ENCODE results near the gene HYAL2.

The HYAL2 gene

DNA sequence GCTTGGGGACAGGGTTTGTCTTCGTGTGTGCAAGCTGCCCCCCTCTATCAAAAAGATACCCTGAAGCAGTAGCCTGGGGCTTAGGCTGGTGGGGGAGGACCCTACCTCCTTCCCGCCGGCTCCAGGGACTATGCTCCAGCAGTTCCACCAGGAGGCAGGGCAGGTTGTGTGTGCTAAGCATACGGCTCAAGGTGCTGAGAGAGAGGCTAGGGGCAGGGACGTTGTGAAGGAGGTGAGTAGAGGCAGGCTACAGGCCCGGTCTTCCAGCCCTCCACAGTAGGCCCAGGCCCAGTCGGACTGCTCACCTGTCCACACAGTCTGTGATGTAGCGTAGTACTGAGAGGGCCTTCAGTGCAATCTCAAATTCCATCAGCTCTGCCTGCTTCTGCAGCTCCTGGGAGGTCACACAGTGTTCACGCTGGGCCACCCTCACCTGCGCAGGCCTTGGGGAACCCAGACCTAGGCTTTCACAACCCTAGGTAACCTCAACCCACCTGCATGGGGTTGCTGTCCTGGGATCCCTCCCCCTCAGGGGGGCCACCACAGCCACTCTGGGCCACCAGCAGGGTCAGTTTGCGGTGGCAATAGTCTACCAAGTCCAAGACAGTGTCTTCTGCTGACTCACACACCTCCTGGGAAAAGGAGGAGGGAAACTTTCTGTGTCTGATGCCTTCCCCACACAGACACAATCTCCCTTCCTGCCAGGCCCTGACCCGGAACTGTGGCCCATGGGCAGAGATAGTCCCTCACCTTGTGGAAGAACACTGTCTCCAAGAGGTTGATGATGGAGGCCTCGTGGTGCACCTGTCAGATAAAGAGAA lies 20.5 kb upstream of the HYAL2 start:
- Histone ChIP-seq H3K4me3 (IDR thresholded peaks at IDR 0.05; ENCODE audit: insufficient read depth, low read depth, low read length) (no peak overlapping the region), H3K4me2 (no peak overlapping the region), H3K79me2 (ENCODE audit: insufficient read depth, low read depth) (no peaks in the 10 kb centered on the region), H3K27me3 (ENCODE audit: insufficient read depth, low read depth) (no peaks in the 10 kb centered on the region), H3K9ac (no peak overlapping the region), H3K36me3 (ENCODE audit: insufficient read depth) (no peaks in the 10 kb centered on the region), H2AFZ (ENCODE audit: low read depth) (no peak overlapping the region), H4K20me1 (ENCODE audit: insufficient read depth) (no peaks in the 10 kb centered on the region), H3K27ac (no peak overlapping the region), H3K4me1 (ENCODE audit: low read depth, poor library complexity, severe bottlenecking) (no peaks in the 10 kb centered on the region)
- TF ChIP-seq, protein P1, sequence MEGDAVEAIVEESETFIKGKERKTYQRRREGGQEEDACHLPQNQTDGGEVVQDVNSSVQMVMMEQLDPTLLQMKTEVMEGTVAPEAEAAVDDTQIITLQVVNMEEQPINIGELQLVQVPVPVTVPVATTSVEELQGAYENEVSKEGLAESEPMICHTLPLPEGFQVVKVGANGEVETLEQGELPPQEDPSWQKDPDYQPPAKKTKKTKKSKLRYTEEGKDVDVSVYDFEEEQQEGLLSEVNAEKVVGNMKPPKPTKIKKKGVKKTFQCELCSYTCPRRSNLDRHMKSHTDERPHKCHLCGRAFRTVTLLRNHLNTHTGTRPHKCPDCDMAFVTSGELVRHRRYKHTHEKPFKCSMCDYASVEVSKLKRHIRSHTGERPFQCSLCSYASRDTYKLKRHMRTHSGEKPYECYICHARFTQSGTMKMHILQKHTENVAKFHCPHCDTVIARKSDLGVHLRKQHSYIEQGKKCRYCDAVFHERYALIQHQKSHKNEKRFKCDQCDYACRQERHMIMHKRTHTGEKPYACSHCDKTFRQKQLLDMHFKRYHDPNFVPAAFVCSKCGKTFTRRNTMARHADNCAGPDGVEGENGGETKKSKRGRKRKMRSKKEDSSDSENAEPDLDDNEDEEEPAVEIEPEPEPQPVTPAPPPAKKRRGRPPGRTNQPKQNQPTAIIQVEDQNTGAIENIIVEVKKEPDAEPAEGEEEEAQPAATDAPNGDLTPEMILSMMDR (conservative IDR thresholded peaks at IDR 0.05; ENCODE audit: low read depth, low read length), result no peak

DNA sequence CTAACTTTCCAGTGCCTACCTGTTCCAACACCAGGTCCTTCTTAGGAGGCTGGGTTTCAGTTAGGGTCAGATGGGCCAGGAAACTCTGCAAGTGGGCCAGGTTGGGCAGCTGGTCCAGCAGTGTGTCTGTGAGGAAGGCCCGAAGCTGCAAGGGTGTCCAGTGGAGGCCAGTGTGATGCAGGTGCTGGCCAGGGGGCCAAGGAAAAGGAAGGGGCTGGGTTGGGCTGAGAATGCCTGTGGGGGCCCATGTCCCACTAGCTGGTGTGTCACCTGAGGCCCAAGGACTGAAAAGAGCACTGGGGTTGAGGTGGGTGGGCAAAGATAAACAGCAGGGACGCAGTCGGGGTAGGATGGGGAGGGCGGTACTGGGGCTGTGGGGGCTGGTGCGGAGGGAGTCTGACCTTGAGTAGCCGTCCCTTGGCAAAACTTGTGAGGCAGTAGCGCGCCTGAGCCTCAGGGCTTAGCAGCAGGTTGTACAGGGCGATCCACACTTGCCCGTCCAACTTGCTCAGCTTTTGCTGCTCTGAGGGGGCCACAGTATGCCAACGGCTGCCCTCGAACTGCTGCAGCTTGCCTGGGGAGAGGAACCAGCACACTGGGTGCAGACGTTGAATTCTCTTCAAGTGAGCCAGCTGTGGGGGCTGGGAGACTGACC lies 19.6 kb upstream of the HYAL2 start:
- Histone ChIP-seq H3K4me1 (ENCODE audit: low read depth, poor library complexity, severe bottlenecking) (no peaks in the 10 kb centered on the region), H4K20me1 (ENCODE audit: insufficient read depth) (no peaks in the 10 kb centered on the region), H3K79me2 (ENCODE audit: insufficient read depth, low read depth) (no peaks in the 10 kb centered on the region), H3K27ac (no peak overlapping the region), H3K9ac (no peak overlapping the region), H3K4me3 (IDR thresholded peaks at IDR 0.05; ENCODE audit: insufficient read depth, low read depth, low read length) (no peak overlapping the region), H3K27me3 (ENCODE audit: insufficient read depth, low read depth) (no peaks in the 10 kb centered on the region), H3K36me3 (ENCODE audit: insufficient read depth) (no peaks in the 10 kb centered on the region), H3K4me2 (no peak overlapping the region), H2AFZ (ENCODE audit: low read depth) (no peak overlapping the region)
- TF ChIP-seq, protein P1 (conservative IDR thresholded peaks at IDR 0.05; ENCODE audit: low read depth, low read length), result no peak

- H3K27me3 ChIP-seq (ENCODE audit: insufficient read depth, low read depth), result no peaks in the 10 kb centered on the region
- H3K4me1 ChIP-seq (ENCODE audit: low read depth, poor library complexity, severe bottlenecking), result no peaks in the 10 kb centered on the region
- H3K36me3 ChIP-seq (ENCODE audit: insufficient read depth), result no peaks in the 10 kb centered on the region
- no peak overlapping the region for H3K4me2 ChIP-seq
- no peak overlapping the region for H3K27ac ChIP-seq
- H3K4me3 ChIP-seq (IDR thresholded peaks at IDR 0.05; ENCODE audit: insufficient read depth, low read depth, low read length), result no peak overlapping the region
- H4K20me1 ChIP-seq (ENCODE audit: insufficient read depth), result no peaks in the 10 kb centered on the region
- no peak overlapping the region for H2AFZ ChIP-seq (ENCODE audit: low read depth)
- H3K79me2 ChIP-seq (ENCODE audit: insufficient read depth, low read depth), result peaks cover 4% of the 10 kb centered on the region
- H3K9ac ChIP-seq, result no peak overlapping the region
- TF ChIP-seq, protein P1 (conservative IDR thresholded peaks at IDR 0.05; ENCODE audit: low read depth, low read length), result no peak
These were observed 19.0 kb upstream of the HYAL2 start for GRCh38 chr3:50341537-50341936.

- no peaks in the 10 kb centered on the region for H3K27me3 ChIP-seq (ENCODE audit: insufficient read depth, low read depth)
- no peaks in the 10 kb centered on the region for H3K36me3 ChIP-seq (ENCODE audit: insufficient read depth)
- no peaks in the 10 kb centered on the region for H3K4me1 ChIP-seq (ENCODE audit: low read depth, poor library complexity, severe bottlenecking)
- no peak within 1 kb of the TSS for H3K9ac ChIP-seq
- H3K4me3 ChIP-seq (IDR thresholded peaks at IDR 0.05; ENCODE audit: insufficient read depth, low read depth, low read length), result no peak within 1 kb of the TSS
- no peak within 1 kb of the TSS for H2AFZ ChIP-seq (ENCODE audit: low read depth)
- H4K20me1 ChIP-seq (ENCODE audit: insufficient read depth), result no peaks in the 10 kb centered on the region
- peaks cover 13% of the 10 kb centered on the region for H3K79me2 ChIP-seq (ENCODE audit: insufficient read depth, low read depth)
- TF ChIP-seq, protein P1 (conservative IDR thresholded peaks at IDR 0.05; ENCODE audit: low read depth, low read length), result no peak
- no peak within 1 kb of the TSS for H3K4me2 ChIP-seq
- H3K27ac ChIP-seq, result no peak within 1 kb of the TSS
These were observed 18.1 kb upstream of the HYAL2 start, which contains the start of gene RASSF1 for GRCh38 chr3:50340448-50341329. TSS of gene RASSF1 (minus strand) at chr3:50340836. CDS start at chr3:50340805, 31 bp downstream.
